GM19452 (cell line): ENCODE results near the gene YTHDC2.

ENCODE experiments used
- ATAC-seq: cut with Tn5 transposase; IDR thresholded peaks from one replicate; pipeline ENCODE4 v1.9.1; 2021; ENCODE audit not compliant: unreplicated experiment

Gene YTHDC2

GRCh38 chr5:113513384-113514288, at the start of gene YTHDC2:
YTHDC2 (plus strand) TSS chr5:113513694; CDS start chr5:113513896, 202 bp downstream.
- ATAC-seq: peak; percentile 99

GRCh38 chr5:113474100-113474728, 39.3 kb upstream of the YTHDC2 start:
- ATAC-seq: no peak

- no peak for ATAC-seq
These were observed 34.8 kb upstream of the YTHDC2 start for GRCh38 chr5:113478691-113479090.

GRCh38 chr5:113480243-113480642, 33.3 kb upstream of the YTHDC2 start:
- ATAC-seq: no peak

- no peak for ATAC-seq
These were observed 26.1 kb upstream of the YTHDC2 start for GRCh38 chr5:113487416-113487780.

- no peak for ATAC-seq
These were observed 25.5 kb upstream of the YTHDC2 start, which contains the start of gene MCC for GRCh38 chr5:113487781-113488644. MCC (minus strand) TSS chr5:113488453.

GRCh38 chr5:113488645-113489184, 24.8 kb upstream of the YTHDC2 start:
- no peak for ATAC-seq

- ATAC-seq: peak; percentile 81
These were observed 24.2 kb upstream of the YTHDC2 start for GRCh38 chr5:113489299-113489698.

GRCh38 chr5:113490317-113490716, 23.2 kb upstream of the YTHDC2 start:
- ATAC-seq: no peak

- ATAC-seq: no peak
These were observed 22.5 kb upstream of the YTHDC2 start for GRCh38 chr5:113491022-113491421.

GRCh38 chr5:113493446-113493845, 20.0 kb upstream of the YTHDC2 start:
- no peak for ATAC-seq

GRCh38 chr5:113495422-113495841, 18.1 kb upstream of the YTHDC2 start:
- no peak for ATAC-seq

GRCh38 chr5:113502073-113502472, 11.4 kb upstream of the YTHDC2 start:
- ATAC-seq: no peak

- ATAC-seq: no peak
These were observed 10.3 kb upstream of the YTHDC2 start for GRCh38 chr5:113503146-113503545.

- no peak for ATAC-seq
These were observed 8.3 kb upstream of the YTHDC2 start for GRCh38 chr5:113505181-113505580.

- no peak for ATAC-seq
These were observed 5.9 kb upstream of the YTHDC2 start for GRCh38 chr5:113507601-113508000.

GRCh38 chr5:113508756-113509155, 4.7 kb upstream of the YTHDC2 start:
- no peak for ATAC-seq

GRCh38 chr5:113510836-113511451, 2.5 kb upstream of the YTHDC2 start:
- ATAC-seq: no peak

GRCh38 chr5:113512341-113512740, 1.2 kb upstream of the YTHDC2 start:
- ATAC-seq: no peak

GRCh38 chr5:113514289-113514635, 768 bp downstream of the YTHDC2 start:
- ATAC-seq: no peak

- no peak for ATAC-seq
These were observed 5.4 kb downstream of the YTHDC2 start for GRCh38 chr5:113518884-113519283.
